ENCODE data around the gene SBK3. TPM values are rescaled to one million over a fixed set of nuclear protein-coding genes. Genes with fewer than 3 reads are reported as not detected.

Gene SBK3
- total RNA-seq, 1 experiment from 2014 or later = 1.2 TPM

DNA sequence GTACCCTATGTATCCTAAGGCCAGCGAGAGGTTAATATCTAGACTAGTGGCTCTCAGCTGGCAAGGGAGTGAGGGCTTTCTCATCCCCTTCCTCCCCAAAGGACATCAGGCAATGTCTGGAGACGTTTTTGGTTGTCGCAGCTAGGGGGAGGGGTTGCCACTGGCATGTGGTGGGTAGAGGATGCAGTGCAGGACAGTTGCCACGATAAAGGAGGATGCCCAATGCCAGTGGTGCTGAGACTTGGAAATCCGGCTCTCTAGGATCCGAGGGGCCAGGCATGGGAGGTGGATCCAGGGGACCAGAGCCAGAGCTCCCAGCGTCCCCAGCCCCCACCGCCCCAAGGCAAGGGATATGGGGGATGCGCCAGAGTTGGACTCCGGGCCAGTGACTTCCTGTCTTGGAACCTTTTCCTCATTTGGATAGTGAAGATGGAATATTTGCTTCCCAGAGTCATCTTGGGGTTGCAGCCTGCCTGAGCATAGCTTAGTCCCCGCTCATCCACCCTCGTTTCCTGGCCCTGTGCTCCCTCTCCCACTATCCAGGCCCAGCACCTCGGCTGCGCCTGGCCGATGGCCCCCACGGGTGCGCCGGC is 52.2 kb downstream of the SBK3 start:
- no peak for DNase-seq (ENCODE audit: low read depth, low spot score)
- intact Hi-C loops (cut with micrococcal nuclease) = no loop called here
- no peak for TF ChIP-seq ZFX (IDR thresholded peaks at IDR 0.05)
- H3K4me2 ChIP-seq (ENCODE audit: low read length) = no peak overlapping the region
- POLR2A ChIA-PET = interaction anchor here (1.2 kb wide), 1 partner anchor 8 kb away, joined by 4 read pairs; the partner anchor contains the start of gene NAT14
- H3K9me3 ChIP-seq (ENCODE audit: control insufficient read depth in 1 of 2, insufficient read depth in 1 of 2, low read depth in 1 of 2, low read length in 2 of 2) = no peaks in the 10 kb centered on the region
- H3K4me3 ChIP-seq (replicated peaks in 1 of 2; ENCODE audit: low read depth in 1 of 2, low read length in 2 of 2) = no peak overlapping the region
- ATAC-seq = no peak
- no peaks in the 10 kb centered on the region for H3K79me2 ChIP-seq (ENCODE audit: insufficient read depth, low read length)
- H3K4me1 ChIP-seq (ENCODE audit: control insufficient read depth in 1 of 2, insufficient read depth in 2 of 2, low read length in 2 of 2) = peaks cover 0 to 11% of the 10 kb centered on the region in 2 experiments; a peak in 1 of 4 replicates
- no peak overlapping the region for H3K27ac ChIP-seq (ENCODE audit: low read depth, low read length)
- CTCF ChIA-PET = no interaction called here
- H3K9ac ChIP-seq (ENCODE audit: low read length) = no peak overlapping the region
- RAD21 ChIA-PET (ENCODE audit: low non-redundant PET in 1 of 2, low total read pairs in 2 of 2, uncharacterized antibody in 2 of 2, unreplicated experiment in 2 of 2) = no interaction called here
- H3K36me3 ChIP-seq (ENCODE audit: control insufficient read depth in 1 of 2, insufficient read depth in 2 of 2, low read length in 2 of 2) = no peaks in the 10 kb centered on the region
- no peaks in the 10 kb centered on the region for H3K9me2 ChIP-seq (ENCODE audit: insufficient read depth)
- no peak overlapping the region for H2AFZ ChIP-seq (ENCODE audit: low read depth, low read length, poor library complexity, severe bottlenecking)
- no peaks in the 10 kb centered on the region for H4K20me1 ChIP-seq (ENCODE audit: insufficient read depth)
- no peaks in the 10 kb centered on the region for H3K27me3 ChIP-seq (ENCODE audit: insufficient read depth, low read length)
- BruUV-seq (replicated peaks) = no TSS peak

DNA sequence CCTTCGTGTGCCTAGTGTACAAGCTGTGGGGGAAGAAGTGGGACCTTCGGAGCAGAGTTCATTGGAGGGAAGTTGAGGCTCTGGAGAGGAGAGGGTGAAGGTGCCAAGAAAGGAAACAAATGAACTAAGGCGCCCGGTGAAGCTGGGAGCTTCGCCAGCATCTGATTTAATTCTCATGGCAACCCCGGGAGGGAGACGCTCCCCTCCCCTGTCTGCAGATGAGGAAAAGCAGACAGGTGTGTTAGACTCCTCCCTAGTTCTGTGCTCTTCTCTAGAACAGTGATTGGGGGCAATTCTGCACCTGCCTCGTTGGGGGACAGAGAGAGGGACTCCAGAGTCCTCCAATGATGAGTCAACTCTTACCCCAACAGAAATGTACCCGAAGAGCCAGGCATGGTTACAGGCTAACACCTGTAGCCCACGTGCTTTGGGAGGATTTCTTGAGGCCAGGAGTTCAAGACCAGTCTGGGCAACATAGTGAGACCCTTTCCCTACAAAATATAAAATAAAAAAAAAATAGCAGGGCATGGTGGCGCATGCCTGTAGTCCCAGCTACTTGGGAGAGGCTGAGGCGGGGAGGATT is 52.9 kb downstream of the SBK3 start:
- ChIA-PET POLR2A (interaction anchor here (1.2 kb wide), 1 partner anchor 8 kb away, joined by 4 read pairs; the partner anchor contains the start of gene NAT14), CTCF (no interaction called here), RAD21 (ENCODE audit: low non-redundant PET in 1 of 2, low total read pairs in 2 of 2, uncharacterized antibody in 2 of 2, unreplicated experiment in 2 of 2) (no interaction called here)
- no peaks in the 10 kb centered on the region for H3K79me2 ChIP-seq (ENCODE audit: insufficient read depth, low read length)
- DNase-seq (ENCODE audit: low read depth, low spot score) (no peak), ATAC-seq (no peak)
- H3K9ac ChIP-seq (ENCODE audit: low read length) = no peak overlapping the region
- no peaks in the 10 kb centered on the region for H4K20me1 ChIP-seq (ENCODE audit: insufficient read depth)
- H3K36me3 ChIP-seq (ENCODE audit: control insufficient read depth in 1 of 2, insufficient read depth in 2 of 2, low read length in 2 of 2) = no peaks in the 10 kb centered on the region
- peaks cover 0 to 17% of the 10 kb centered on the region in 2 experiments; a peak in 2 of 4 replicates for H3K4me1 ChIP-seq (ENCODE audit: control insufficient read depth in 1 of 2, insufficient read depth in 2 of 2, low read length in 2 of 2)
- H3K4me2 ChIP-seq (ENCODE audit: low read length) = no peak overlapping the region
- TF ChIP-seq, protein P1, sequence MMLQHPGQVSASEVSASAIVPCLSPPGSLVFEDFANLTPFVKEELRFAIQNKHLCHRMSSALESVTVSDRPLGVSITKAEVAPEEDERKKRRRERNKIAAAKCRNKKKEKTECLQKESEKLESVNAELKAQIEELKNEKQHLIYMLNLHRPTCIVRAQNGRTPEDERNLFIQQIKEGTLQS (IDR thresholded peaks at IDR 0.05) = no peak
- TF ChIP-seq ZNF274 (IDR thresholded peaks at IDR 0.05; ENCODE audit: low read depth, low read length) (no peak), SP1 (IDR thresholded peaks at IDR 0.05; ENCODE audit: low read depth) (no peak), EGR1 (IDR thresholded peaks at IDR 0.05; ENCODE audit: low read depth) (no peak), CEBPB (IDR thresholded peaks at IDR 0.05; ENCODE audit: low read depth) (no peak), CBX3 (IDR thresholded peaks at IDR 0.05; ENCODE audit: low read depth) (no peak)
- H3K9me2 ChIP-seq (ENCODE audit: insufficient read depth) = no peaks in the 10 kb centered on the region
- no peak overlapping the region for H3K27ac ChIP-seq (ENCODE audit: low read depth, low read length)
- H2AFZ ChIP-seq (ENCODE audit: low read depth, low read length, poor library complexity, severe bottlenecking) = no peak overlapping the region
- intact Hi-C loops (cut with micrococcal nuclease) = no loop called here
- H3K27me3 ChIP-seq (ENCODE audit: insufficient read depth, low read length) = no peaks in the 10 kb centered on the region
- no peak overlapping the region for H3K4me3 ChIP-seq (replicated peaks in 1 of 2; ENCODE audit: low read depth in 1 of 2, low read length in 2 of 2)
- no TSS peak for BruUV-seq (replicated peaks)
- H3K9me3 ChIP-seq (ENCODE audit: control insufficient read depth in 1 of 2, insufficient read depth in 1 of 2, low read depth in 1 of 2, low read length in 2 of 2) = no peaks in the 10 kb centered on the region

All from HCT116 (cell line).